Kidney (tissue), 14 donors: ENCODE measurements around the gene WDR45. TPM values are rescaled to one million over a fixed set of nuclear protein-coding genes. Genes with fewer than 3 reads are reported as not detected.
A peak's percentile ranks its signal among the peaks of the same experiment; 100 is the strongest.

ENCODE experiments used
- DNase-seq, 5 donors: peaks; one replicate each; pipeline ENCODE4 v3.0.0-alpha.2; 2013 to 2020
- FAIRE-seq: peaks from 2 replicates; lab custom pipeline; 2012; peaks lifted over from hg19 to GRCh38; lab: Jason Lieb, UNC
- H3K27ac ChIP-seq, 2 donors: one replicate each; pipeline ENCODE4 v1.7.0; 2013; ENCODE audit warnings: low read depth in 2 of 2, low read length in 2 of 2, inconsistent platforms in 1 of 2
- H3K27me3 ChIP-seq: one replicate; pipeline ENCODE4 v1.7.1; 2013; ENCODE audit warnings: low read length, inconsistent platforms; ENCODE audit not compliant: control insufficient read depth, insufficient read depth
- H3K36me3 ChIP-seq, 3 donors: one replicate each; pipeline versions ENCODE4 v1.7.0 to v1.7.1; 2013; ENCODE audit warnings: low read length in 3 of 3, control low read depth in 1 of 3, inconsistent platforms in 1 of 3; ENCODE audit not compliant: insufficient read depth in 3 of 3, control insufficient read depth in 2 of 3
- H3K4me1 ChIP-seq, 3 donors: one replicate each; pipeline versions ENCODE4 v1.7.0 to v1.7.1; 2013; ENCODE audit warnings: low read length in 3 of 3, inconsistent platforms in 1 of 3, low read depth in 1 of 3; ENCODE audit not compliant: control insufficient read depth in 2 of 3, insufficient read depth in 2 of 3
- H3K4me3 ChIP-seq, 3 donors: one replicate each; pipeline versions ENCODE4 v1.7.0 to v1.8.1; 2013; ENCODE audit warnings: low read length in 3 of 3, control low read depth in 1 of 3, inconsistent platforms in 1 of 3
- H3K9ac ChIP-seq, 3 donors: one replicate each; pipeline versions ENCODE4 v1.7.0 to v1.7.1; 2013; ENCODE audit warnings: low read length in 3 of 3, control low read depth in 1 of 3, inconsistent platforms in 1 of 3
- H3K9me3 ChIP-seq, 3 donors: one replicate each; pipeline versions ENCODE4 v1.7.0 to v1.7.1; 2013; ENCODE audit warnings: low read length in 3 of 3, control low read depth in 1 of 3, inconsistent platforms in 1 of 3; ENCODE audit not compliant: control insufficient read depth in 2 of 3, insufficient read depth in 1 of 3
- intact Hi-C: fragments of 100-400 bp; cut with DNase I; formaldehyde crosslinking; loops from one replicate; pipeline ENCODE4 v1.11.1; 2022
- polyA plus RNA-seq: library from polyadenylated mRNA; stranded (reverse); fragments of 350-450 nt; fragmentation: Illumina TruSeq; extraction: RNeasy Lipid Tissue Mini Kit (QIAGEN cat#74804); gene quantifications from one replicate; pipeline ENCODE4 v1.2.3, GENCODE V29; 2014; ENCODE audit warnings: low read depth, low replicate concordance; ENCODE audit not compliant: insufficient read depth
- total RNA-seq: library from RNA; stranded (reverse); fragmentation: NEBNext Ultra II Directional; extraction: Animal tissue kit (Norgen Biotek cat#: 25700); gene quantifications from one replicate; pipeline ENCODE4 v1.2.1, GENCODE V29; 2021
- TF ChIP-seq, protein P1 (sequence below): IDR thresholded peaks from 3 replicates; pipeline ENCODE4 v1.5.1; 2012; ENCODE audit warnings: mild to moderate bottlenecking, moderate library complexity, borderline replicate concordance; ENCODE audit not compliant: insufficient read depth; ENCODE audit errors: extremely low read depth
- donor health status: control.
- donor health status: control.
- donor health status: control.
- donor health status: control.
- donor health status: control.
- donor health status: DM: yes; HTN: yes; CAD: no.
- donor health status: Normal renal cell carcinoma (clear cell type).

Gene WDR45
- total and polyA plus RNA-seq, 2 donors from 2014 or later = 67.4 to 72.4 TPM

GRCh38 chrX:49037883-49038475 is 41.7 kb downstream of the WDR45 start:
- H3K27ac ChIP-seq = no peak overlapping the region
- H3K9me3 ChIP-seq = no peaks in the 10 kb centered on the region
- peaks cover 0 to 8% (median 0%) of the 10 kb centered on the region in 3 donors for H3K4me1 ChIP-seq
- DNase-seq = no peak
- TF ChIP-seq, protein P1, sequence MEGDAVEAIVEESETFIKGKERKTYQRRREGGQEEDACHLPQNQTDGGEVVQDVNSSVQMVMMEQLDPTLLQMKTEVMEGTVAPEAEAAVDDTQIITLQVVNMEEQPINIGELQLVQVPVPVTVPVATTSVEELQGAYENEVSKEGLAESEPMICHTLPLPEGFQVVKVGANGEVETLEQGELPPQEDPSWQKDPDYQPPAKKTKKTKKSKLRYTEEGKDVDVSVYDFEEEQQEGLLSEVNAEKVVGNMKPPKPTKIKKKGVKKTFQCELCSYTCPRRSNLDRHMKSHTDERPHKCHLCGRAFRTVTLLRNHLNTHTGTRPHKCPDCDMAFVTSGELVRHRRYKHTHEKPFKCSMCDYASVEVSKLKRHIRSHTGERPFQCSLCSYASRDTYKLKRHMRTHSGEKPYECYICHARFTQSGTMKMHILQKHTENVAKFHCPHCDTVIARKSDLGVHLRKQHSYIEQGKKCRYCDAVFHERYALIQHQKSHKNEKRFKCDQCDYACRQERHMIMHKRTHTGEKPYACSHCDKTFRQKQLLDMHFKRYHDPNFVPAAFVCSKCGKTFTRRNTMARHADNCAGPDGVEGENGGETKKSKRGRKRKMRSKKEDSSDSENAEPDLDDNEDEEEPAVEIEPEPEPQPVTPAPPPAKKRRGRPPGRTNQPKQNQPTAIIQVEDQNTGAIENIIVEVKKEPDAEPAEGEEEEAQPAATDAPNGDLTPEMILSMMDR = no peak
- H3K4me3 ChIP-seq = no peak overlapping the region
- no peak for FAIRE-seq
- intact Hi-C loops = no loop called here
- H3K36me3 ChIP-seq = peaks cover 2 to 17% (median 11%) of the 10 kb centered on the region in 3 donors
- H3K9ac ChIP-seq = no peak overlapping the region
- no peaks in the 10 kb centered on the region for H3K27me3 ChIP-seq

DNA sequence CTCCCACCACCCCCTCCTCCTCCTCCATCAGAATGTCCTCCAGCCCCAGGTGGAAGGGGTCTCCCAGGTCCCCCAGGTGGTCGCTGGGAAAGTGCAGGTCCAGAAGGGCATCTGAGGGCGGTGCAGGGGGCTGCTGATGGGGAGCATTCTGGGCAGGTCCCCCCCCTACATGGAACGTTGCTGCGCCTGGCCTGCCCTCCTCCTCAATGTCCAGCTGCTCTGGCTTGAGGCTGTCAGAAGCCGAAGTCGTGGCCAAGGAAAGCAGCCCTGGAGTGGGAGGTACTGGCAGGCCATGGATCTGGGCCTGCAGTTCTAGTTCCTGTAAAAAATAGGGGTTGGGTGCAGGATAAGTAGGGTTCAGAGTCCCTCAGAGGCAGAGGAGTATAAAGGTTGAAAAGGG is 49.4 kb downstream of the WDR45 start:
- Histone ChIP-seq H3K36me3 (peaks cover 0 to 10% (median 7%) of the 10 kb centered on the region in 3 donors), H3K27ac (no peak overlapping the region), H3K4me3 (no peak overlapping the region), H3K27me3 (no peaks in the 10 kb centered on the region), H3K4me1 (no peaks in the 10 kb centered on the region), H3K9me3 (no peaks in the 10 kb centered on the region), H3K9ac (no peak overlapping the region)
- no peak for FAIRE-seq
- no peak for DNase-seq
- intact Hi-C loops = no loop called here
- TF ChIP-seq, protein P1 = no peak

- DNase-seq = peak in 2 of 5 donors; percentile 24 to 51
- intact Hi-C loops = no loop called here
- peaks cover 0 to 10% (median 7%) of the 10 kb centered on the region in 3 donors for H3K36me3 ChIP-seq
- no peak overlapping the region for H3K4me3 ChIP-seq
- no peaks in the 10 kb centered on the region for H3K27me3 ChIP-seq
- no peaks in the 10 kb centered on the region for H3K9me3 ChIP-seq
- no peak overlapping the region for H3K9ac ChIP-seq
- no peak overlapping the region for H3K27ac ChIP-seq
- no peaks in the 10 kb centered on the region for H3K4me1 ChIP-seq
- no peak for FAIRE-seq
- TF ChIP-seq, protein P1 = no peak
Measured at GRCh38 chrX:49029876-49030275, 49.8 kb downstream of the WDR45 start.

Other genes with a start within 250 kb of the WDR45 start
- gene PCSK1N, start 244.3 kb downstream of the WDR45 start, total RNA-seq = 131 TPM
- gene PCSK1N, start 244.3 kb downstream of the WDR45 start, polyA plus RNA-seq = 331 TPM
- gene TIMM17B, start 182.1 kb downstream of the WDR45 start, total RNA-seq = 44.8 TPM
- gene TIMM17B, start 182.1 kb downstream of the WDR45 start, polyA plus RNA-seq = 109 TPM
- gene PQBP1, start 182.0 kb downstream of the WDR45 start, total RNA-seq = 61.3 TPM
- 93.4 TPM for gene PQBP1, start 182.0 kb downstream of the WDR45 start, polyA plus RNA-seq
- gene SLC35A2, start 168.2 kb downstream of the WDR45 start, total RNA-seq = 34.2 TPM
- gene SLC35A2, start 168.2 kb downstream of the WDR45 start, polyA plus RNA-seq = 29.3 TPM
- 29.6 TPM for gene PIM2, start 160.9 kb downstream of the WDR45 start, total RNA-seq
- 8.7 TPM for gene PIM2, start 160.9 kb downstream of the WDR45 start, polyA plus RNA-seq
- gene OTUD5, start 122.3 kb downstream of the WDR45 start, total RNA-seq = 56.2 TPM
- 40.2 TPM for gene OTUD5, start 122.3 kb downstream of the WDR45 start, polyA plus RNA-seq
- gene KCND1, start 108.0 kb downstream of the WDR45 start, total RNA-seq = 2.2 TPM
- gene KCND1, start 108.0 kb downstream of the WDR45 start, polyA plus RNA-seq = 0.92 TPM
- gene GRIPAP1, start 77.6 kb downstream of the WDR45 start, total RNA-seq = 52.8 TPM
- 24.0 TPM for gene GRIPAP1, start 77.6 kb downstream of the WDR45 start, polyA plus RNA-seq
- gene TFE3, start 36.5 kb downstream of the WDR45 start, total RNA-seq = 47.3 TPM
- gene TFE3, start 36.5 kb downstream of the WDR45 start, polyA plus RNA-seq = 32.8 TPM
- 13.7 TPM for gene CCDC120, start 20.9 kb downstream of the WDR45 start, total RNA-seq
- 5.2 TPM for gene CCDC120, start 20.9 kb downstream of the WDR45 start, polyA plus RNA-seq
- 24.0 TPM for gene PRAF2, start 5.9 kb downstream of the WDR45 start, total RNA-seq
- 47.9 TPM for gene PRAF2, start 5.9 kb downstream of the WDR45 start, polyA plus RNA-seq
- 20.4 TPM for gene GPKOW, start 43.8 kb upstream of the WDR45 start, total RNA-seq
- gene GPKOW, start 43.8 kb upstream of the WDR45 start, polyA plus RNA-seq = 21.4 TPM
- gene MAGIX, start 82.9 kb upstream of the WDR45 start, total RNA-seq = 11.6 TPM
- 34.0 TPM for gene MAGIX, start 82.9 kb upstream of the WDR45 start, polyA plus RNA-seq
- gene PLP2, start 92.0 kb upstream of the WDR45 start, total RNA-seq = 139 TPM
- gene PLP2, start 92.0 kb upstream of the WDR45 start, polyA plus RNA-seq = 58.6 TPM
- gene PRICKLE3, start 106.5 kb upstream of the WDR45 start, total RNA-seq = 11.6 TPM
- gene PRICKLE3, start 106.5 kb upstream of the WDR45 start, polyA plus RNA-seq = 3.4 TPM
- gene SYP, start 120.3 kb upstream of the WDR45 start, total RNA-seq = 4.0 TPM
- 7.2 TPM for gene SYP, start 120.3 kb upstream of the WDR45 start, polyA plus RNA-seq
- 0.25 TPM for gene CACNA1F, start 153.5 kb upstream of the WDR45 start, total RNA-seq
- gene CACNA1F, start 153.5 kb upstream of the WDR45 start, polyA plus RNA-seq = 0.15 TPM
- gene CCDC22, start 155.6 kb upstream of the WDR45 start, total RNA-seq = 18.5 TPM
- gene CCDC22, start 155.6 kb upstream of the WDR45 start, polyA plus RNA-seq = 13.4 TPM
- 2.0 TPM for gene FOXP3, start 184.8 kb upstream of the WDR45 start, total RNA-seq
- 0.45 TPM for gene FOXP3, start 184.8 kb upstream of the WDR45 start, polyA plus RNA-seq
- 4.5 TPM for gene PPP1R3F, start 189.9 kb upstream of the WDR45 start, total RNA-seq
- gene PPP1R3F, start 189.9 kb upstream of the WDR45 start, polyA plus RNA-seq = 5.1 TPM
- not detected for gene GAGE10, start 223.8 kb upstream of the WDR45 start, total RNA-seq
- not detected for gene GAGE10, start 223.8 kb upstream of the WDR45 start, polyA plus RNA-seq
- gene GAGE12J, start 242.2 kb upstream of the WDR45 start, total RNA-seq = not detected
- gene GAGE12J, start 242.2 kb upstream of the WDR45 start, polyA plus RNA-seq = not detected